Epidermal melanocyte (primary cell): Measurements from ENCODE around the gene EIF2B2.
"Not testable (repeated sequence)": the region's sequence is repeated elsewhere in the genome, so short reads cannot be mapped to it uniquely, and the experiment has no call there.

ENCODE experiments used
- DNase-seq: peaks from one replicate; pipeline ENCODE4 v3.0.0; 2011; ENCODE audit warnings: low spot score; ENCODE audit not compliant: insufficient read length

EIF2B2 gene

DNA sequence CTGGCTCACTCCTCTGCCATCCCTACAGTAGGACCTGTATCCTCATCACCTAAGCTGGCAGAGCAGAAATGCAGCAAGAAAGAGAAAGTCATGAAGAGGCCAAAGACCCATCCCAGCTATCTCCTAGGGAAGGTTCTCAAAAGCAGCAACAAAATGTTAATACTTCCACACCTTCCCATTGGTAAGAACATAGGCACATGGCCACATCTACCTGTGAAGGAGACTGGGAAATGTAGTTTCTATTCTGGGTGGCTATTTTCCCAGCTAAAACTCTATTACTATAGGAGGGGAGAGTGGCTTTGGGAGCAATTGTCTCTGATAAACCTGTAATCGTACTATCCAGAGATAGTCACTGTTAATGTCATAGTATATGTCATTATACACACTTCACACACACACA lies 13.7 kb upstream of the EIF2B2 start:
- DNase-seq, result no peak

DNA sequence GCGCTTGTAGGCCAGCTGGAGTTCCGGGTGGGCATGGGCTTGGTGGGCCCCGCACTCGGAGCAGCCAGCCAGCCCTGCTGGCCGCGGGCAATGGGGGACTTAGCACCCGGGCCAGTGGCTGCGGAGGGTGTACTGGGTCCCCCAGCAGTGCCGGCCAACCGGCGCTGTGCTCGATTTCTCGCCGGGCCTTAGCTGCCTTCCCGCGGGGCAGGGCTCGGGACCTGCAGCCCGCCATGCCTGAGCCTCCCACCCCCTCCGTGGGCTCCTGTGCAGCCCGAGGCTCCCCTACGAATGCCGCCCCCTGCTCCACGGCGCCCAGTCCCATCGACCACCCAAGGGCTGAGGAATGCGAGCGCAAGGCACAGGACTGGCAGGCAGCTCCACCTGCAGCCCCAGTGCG lies 8.5 kb upstream of the EIF2B2 start:
- DNase-seq, result not testable (repeated sequence)

DNA sequence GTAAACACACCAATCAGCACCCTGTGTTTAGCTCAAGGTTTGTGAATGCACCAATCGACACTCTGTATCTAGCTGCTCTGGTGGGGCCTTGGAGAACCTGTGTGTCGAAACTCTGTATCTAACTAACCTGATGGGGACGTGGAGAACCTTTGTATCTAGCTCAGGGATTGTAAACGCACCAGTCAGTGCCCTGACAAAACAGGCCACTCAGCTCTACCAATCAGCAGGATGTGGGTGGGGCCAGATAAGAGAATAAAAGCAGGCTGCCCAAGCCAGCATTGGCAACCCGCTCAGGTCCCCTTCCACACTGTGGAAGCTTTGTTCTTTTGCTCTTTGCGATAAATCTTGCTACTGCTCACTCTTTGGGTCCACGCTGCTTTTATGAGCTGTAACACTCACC lies 6.9 kb upstream of the EIF2B2 start:
- not testable (repeated sequence) for DNase-seq

DNA sequence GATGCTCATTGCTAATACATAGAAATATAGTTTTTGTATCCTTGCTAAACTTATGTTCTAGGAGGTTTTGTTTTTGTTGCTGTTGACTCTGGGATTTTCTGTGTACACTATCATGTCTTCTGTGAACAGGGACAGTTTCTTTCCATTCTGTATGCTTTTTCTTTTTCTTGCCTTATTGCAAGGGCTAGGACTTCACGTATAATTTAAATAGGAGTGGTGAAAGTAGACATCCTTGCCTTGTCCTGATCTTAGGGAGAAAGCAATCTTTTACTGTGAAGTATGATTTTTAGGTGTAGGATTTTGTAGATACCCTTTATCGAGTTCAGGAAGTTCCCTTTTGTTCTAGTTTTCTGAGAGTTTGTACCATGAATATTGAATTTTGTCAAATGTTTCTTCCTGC lies 1.5 kb upstream of the EIF2B2 start:
- no peak for DNase-seq

DNA sequence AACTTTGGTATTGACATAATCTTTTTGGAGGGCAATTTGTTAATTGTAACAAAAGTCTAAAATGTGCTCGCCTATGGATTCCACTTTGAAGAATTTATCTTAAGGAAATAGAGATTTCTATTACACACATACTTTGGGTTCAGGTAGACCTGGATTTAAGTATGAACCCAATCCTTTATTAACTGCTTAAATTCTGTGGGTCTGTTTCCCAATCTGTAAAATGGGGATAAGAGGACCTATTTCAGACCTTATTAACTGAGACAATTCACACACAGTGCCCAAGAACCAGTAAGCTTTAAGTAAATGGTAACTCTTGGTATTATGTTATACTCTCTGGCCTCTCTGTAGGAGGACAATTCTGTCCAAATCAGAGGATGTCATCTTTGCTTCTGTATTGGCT lies 822 bp upstream of the EIF2B2 start:
- no peak for DNase-seq

DNA sequence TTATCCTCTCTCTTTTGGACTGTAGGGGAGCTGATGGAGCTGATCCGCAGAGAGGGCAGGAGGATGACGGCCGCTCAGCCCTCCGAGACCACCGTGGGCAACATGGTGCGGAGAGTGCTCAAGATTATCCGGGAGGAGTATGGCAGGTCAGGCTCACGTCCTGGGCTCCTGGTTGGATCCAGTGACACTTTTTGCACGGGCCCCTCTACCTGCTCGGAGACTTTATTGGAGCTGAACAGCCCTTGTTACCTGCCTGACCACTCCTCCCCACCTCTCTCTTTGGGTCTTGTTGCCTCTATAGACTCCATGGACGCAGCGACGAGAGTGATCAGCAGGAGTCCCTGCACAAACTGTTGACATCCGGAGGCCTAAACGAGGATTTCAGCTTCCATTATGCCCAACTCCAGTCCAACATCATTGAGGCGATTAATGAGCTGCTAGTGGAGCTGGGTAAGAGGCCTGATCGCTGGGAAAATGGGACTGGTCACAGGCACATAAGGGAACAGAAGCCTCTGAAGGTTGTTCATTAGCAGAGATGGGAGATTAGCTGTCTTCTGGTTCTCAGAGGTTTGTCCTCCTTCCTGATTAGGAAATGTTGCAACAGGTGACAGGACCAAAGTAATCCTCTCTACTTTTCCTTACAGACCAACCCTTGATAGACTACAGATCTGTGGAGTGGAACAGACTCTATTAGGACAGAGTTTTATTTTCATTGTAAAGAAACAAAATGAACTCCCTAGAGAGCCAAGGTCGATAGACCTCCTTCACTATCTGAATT lies 718 bp downstream of the EIF2B2 start:
- no peak for DNase-seq

DNA sequence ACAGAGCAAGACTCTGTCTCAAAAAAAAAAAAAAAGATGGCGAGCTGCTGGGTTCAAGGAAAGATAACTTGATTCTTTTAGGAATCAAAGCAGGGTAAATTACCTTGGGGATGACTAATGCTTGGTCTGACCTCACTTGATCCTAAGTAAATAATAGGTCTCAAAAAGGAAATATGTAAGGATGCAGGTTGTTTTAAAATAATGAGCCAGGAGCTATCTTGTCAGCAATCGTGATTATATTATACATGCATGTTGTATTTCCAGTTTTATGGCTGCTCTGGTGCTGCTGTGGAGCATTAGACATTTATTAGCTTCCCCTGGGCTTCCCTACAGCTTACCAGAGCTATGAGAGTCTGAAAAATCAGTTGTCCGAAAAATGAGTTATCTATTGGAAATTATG lies 2.6 kb downstream of the EIF2B2 start:
- DNase-seq, result no peak

DNA sequence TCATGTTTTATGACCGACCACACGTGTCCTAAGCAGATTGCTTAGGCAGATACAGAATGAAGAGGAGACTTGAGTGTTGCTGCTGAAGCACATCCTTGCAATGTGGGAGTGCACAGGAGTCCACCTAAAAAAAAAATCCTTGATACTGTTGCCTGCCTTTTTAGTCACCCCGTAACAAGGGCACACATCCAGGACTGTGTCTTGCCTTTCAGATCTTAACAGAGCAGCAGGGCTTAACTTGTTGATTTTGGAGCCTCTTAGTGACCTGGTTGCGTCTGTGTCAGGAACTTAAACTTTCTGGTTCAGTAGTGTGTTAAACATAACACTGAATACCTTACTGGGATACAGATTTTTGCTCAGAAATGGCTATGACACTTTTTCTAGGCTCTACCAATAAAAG lies 6.5 kb downstream of the EIF2B2 start:
- DNase-seq, result no peak

DNA sequence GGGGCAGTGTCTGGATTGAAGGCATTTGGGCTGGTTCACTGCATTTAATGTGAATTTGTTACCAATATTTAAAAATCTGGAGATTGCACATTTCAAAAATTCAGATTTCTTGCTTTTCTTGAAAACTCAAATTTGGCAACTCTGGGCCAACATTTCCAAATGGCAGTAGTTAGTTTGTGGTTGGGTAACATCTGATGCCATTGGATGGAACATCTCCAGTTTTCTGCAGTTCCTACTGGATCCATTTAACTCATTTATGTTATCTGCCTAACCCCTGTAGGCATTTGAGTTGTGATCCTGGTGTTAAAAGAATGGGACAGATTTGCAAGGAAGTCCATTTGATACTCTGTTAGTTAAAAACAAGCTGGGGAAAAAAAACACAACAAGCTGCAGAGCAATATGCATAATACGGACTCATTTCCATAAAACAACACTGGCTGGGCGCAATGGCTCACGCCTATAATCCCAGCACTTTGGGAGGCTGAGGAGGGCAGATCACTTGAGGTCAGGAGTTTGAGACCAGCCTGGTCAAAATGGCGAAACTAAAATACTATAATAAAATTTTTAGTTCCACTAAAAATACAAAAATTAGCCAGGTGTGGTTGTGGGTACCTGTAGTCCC lies 7.9 kb downstream of the EIF2B2 start:
- no peak for DNase-seq

DNA sequence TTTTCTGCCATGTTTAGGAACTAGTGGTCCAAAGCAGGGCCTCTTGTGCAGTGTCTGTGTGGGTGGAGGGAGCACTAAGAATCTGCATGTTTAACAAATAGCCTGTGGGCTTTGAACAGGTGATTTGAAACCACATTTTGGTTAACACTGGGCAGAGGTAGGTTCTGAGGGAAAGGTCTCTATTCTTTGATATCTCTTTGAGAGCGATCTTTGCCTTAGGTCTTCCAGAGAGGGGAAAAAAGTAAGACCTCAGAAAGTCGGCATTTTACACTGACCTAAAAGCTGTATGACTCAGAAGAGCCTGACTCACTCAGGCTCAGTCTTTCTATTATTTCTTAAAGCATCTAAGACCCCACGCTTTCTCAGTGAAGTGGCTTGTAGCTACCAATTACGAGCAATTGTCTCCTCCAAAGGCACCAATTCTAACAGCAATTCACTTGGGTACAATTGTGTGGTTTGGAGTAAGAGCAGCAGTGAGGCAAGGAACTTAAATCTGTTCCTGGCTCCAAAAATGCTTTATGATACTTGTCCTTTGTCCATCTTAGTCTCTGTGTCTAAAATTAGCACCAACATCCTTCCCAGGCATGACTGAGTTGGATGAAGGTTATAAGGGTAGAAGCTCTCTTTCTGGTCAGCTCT lies 8.8 kb downstream of the EIF2B2 start:
- DNase-seq, result no peak

DNA sequence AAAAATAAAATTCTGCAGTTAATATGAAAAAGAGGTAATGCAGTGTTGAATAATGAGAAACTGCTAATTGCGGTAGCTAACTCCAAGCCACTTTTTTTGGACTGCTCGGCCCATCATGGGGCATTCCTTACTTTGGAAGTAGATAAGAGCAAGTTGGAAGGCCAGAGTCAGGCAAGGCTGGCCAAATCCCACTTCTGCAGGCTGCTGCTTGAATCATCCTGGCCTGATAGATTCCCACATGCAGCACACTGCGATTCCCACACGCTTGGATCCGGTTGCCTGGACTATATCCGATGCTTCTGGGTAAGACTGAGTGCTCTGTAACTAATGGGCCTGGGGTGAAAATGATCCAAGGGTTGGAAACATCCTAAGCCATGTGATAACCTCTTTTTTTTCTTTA lies 10.6 kb downstream of the EIF2B2 start:
- no peak for DNase-seq

DNA sequence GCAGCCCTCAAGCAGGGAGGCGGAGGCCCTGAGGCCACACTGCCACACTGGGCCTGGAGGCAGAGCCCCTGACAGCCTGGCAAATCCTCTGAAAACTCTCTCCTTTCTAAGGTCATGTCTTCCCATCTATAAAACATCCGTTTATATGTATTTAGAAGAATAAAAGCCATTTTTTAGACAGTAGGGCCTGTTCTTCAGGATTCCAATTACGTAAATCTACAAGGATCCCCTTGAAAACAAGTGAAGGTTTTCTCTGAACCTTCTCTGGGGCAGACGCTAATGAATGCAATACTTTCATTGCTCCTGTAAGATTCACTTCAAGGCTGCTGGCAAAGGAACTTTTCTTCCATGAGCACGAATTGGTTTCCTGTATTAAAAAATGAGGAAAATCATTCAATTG lies 12.8 kb downstream of the EIF2B2 start:
- DNase-seq, result no peak

DNA sequence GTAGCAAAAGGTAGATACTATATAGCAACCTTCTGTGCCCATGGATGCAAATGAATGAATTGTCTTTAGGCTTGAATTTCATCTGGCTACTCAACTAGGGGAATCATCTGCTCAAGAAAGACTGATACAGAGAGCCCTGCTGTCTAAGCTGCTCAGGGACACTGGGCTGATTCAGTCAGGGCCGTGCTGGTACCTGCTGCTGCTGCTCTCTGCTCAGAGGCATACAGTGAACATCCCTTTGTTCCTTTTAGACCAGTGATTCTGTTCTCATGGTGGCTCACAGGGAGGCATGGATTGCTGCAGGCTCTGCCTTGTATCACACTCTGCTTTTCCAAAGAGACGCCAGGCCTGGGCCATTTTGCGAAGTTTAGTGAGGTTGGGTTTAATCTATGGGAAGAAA lies 14.1 kb downstream of the EIF2B2 start:
- no peak for DNase-seq

DNA sequence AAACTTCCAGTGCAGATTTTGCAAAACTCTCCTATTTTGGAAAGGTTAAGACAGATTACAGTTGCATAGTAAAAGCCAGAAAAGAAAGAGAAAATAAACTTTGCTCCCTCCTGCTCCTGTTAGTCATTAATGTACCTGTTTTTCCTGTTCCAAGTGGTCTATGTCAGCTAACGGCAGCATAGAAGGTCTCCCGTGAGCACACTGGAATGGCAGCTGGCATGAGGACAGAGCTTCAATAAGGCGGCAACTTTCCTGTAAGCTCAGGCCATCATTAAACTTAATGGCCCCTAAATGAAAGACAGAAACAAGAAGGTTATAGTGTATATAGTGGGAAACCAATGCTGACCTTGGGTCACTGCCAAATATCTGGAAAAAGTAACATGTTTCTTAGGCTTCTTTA lies 16.0 kb downstream of the EIF2B2 start:
- DNase-seq, result no peak

DNA sequence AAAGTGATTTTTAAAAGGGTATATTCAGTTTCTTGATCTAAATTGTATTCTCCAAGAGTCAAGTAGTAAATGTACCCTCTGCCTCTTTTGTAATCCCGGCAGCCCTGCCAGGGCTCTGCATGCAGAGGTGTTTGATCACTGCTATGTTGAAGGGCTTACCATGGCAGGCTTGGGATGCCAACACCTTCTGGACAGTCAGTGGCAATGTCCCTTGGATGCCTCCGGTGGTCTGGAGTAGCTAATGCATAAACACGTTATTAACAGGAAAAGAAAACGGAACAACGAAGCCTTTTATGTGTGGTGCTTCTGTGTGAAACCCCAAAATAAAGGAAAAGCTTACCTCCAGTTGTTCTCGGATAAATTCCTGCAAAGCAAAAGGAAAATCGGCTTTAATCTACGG lies 19.9 kb downstream of the EIF2B2 start:
- no peak for DNase-seq

DNA sequence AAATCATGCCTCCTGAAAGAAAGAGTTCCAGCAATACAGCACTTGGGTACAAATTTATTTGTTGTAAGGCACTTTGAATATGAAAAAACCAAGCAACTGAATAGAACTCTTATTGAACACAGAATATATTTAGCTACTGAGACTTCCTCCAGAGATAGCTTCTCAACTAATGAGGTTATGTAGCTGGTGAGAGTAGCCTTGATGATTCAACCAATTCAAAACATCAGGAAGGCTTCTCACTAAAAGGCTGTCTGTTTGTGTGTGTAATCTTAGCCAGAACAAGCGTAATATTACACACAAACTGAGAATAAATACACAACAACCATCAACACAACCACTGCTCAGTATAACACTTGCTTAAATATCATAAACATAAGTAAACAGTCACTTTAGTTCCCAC lies 20.4 kb downstream of the EIF2B2 start:
- no peak for DNase-seq

DNA sequence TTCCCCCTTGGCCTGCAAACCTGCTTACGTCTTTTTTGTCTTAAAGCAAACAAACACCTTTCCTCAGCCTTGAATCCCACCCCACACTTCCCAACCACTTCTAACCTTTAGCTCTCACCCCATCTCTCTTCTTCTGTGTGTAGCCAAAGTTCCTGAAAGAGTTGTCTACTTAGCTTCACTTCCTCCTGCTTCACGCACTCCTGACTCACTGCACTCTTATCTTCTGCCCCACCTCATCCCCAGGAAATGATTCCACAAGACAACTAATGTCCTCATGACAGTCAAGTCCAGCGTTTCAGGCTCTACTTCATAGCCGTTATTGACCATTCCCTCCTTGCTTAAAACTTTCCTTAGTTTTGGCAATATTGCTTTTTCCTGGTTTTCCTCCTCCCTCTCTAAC lies 22.4 kb downstream of the EIF2B2 start:
- no peak for DNase-seq

DNA sequence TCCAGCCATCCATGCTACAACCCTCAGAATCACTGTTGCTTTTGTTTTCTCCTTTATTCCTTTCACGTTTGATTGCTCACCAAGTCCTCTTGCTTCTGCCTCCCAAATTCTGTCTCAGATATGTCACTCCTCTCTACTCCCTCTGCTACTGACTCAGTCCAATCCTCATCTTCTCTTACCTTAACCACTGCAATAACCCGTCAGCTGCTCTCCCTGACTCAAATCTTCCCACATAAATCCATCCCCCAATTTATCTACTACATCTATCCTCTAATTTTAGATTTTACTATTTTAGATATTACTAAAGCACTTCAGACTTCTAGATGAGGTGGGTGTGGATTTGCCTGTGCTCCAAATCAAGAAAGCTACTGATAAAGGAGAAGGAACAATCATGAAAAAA lies 23.2 kb downstream of the EIF2B2 start:
- DNase-seq, result no peak

DNA sequence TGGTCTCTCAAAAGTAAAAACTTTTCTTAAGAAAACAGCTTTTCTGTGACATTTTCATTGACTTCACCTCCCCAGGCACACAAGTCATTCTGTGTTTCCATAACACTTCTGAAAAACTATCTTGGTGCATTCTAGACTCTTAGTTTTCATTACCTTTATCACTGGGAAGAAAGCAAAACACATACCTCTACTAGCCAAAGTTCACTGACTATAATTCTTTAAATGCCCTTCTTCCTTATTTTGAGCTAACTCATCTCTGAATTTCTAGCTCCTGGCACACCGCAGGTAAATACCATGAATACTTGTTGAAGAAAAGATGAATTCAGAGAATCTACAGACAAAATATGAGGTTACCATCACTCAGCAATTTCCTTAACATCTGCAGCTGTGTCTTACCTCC lies 27.4 kb downstream of the EIF2B2 start:
- no peak for DNase-seq

DNA sequence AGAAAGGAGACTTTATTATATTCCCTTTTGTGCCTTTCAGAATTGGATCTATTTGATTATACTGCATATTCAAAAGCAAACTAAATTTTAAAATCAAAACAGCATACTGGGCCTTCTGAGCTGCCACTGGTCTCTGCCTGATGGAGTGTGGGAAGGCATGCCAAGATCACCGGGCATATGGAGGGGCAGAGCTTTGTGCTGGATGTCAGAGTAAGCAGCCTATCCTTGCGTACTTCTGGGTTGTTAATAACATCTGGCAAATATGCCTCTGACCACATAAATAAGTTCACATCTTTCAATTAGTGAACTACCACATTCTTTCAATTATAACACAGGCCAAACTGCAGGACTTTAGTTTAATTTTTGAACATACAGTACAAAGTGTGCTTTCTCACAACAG lies 30.2 kb downstream of the EIF2B2 start:
- DNase-seq, result no peak

DNA sequence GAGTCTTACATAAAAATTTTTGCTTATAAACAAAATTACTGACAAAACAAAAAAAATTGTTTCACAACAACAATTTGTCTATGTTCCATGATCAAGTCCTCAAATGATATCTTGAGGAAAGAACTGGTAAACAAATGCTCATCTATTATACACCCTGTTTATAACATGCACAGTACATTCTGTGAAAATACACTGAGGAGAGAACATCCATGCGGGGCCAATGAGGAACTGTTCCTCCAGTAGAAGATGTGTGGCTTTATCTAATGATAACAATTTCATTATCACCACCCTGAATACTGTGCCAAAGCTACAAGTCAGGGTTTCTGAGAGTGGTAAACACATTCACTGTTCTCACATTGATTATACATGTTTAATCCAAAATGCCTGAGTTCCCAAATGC lies 37.8 kb downstream of the EIF2B2 start:
- no peak for DNase-seq

DNA sequence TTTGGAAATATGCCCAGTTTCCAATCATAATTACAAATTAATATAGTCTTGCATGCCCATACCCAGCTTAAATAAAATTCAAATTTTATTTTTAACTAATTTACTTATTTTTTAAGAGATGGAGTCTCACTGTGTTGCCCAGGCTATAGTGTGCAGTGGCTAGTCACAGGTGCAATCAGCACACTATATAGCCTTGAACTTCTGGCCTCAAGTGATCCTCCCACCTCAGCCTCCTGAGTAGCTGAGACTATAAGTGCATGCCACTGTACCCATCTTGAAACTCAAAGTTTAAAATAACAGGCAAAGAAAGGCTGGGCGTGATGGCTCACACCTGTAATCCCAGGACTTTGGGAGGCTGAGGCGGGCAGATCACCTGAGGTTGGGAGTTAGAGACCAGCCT lies 38.2 kb downstream of the EIF2B2 start:
- no peak for DNase-seq

DNA sequence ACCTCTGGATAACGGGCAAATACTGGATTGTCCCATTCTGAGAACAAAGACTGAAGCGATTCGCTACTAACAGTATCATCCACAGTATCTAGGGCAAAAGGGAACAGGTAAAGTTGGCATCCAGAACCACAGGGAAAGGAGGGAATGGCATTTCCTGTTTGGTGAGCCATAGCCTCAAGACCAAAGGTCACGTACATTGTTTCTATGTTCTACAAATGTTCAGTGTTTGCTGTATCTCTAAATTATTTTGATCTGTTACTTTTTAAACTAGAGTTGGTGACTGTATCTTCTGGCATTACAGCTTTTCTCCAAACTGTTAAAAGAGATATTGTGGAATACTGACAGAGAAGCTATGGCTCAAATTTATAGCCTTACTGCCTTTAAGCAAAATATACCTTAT lies 38.9 kb downstream of the EIF2B2 start:
- no peak for DNase-seq
